Testis (tissue), 3 donors: ENCODE results near the gene MYB. TPM values are rescaled to one million over a fixed set of nuclear protein-coding genes. Genes with fewer than 3 reads are reported as not detected.

ENCODE experiments used
- DNase-seq: peaks from one replicate; pipeline ENCODE4 v3.0.0-alpha.2; 2019
- H3K27ac ChIP-seq, 2 donors: fragments of 200-600 bp; sonication (generic); one replicate each; pipeline ENCODE4 v1.5.1; 2019
- H3K27me3 ChIP-seq: fragments of 200-600 bp; sonication (generic); one replicate; pipeline ENCODE4 v1.5.1; 2019
- H3K36me3 ChIP-seq: fragments of 200-600 bp; sonication (generic); one replicate; pipeline ENCODE4 v1.5.1; 2017; ENCODE audit warnings: low read depth; ENCODE audit errors: missing control alignments
- H3K4me1 ChIP-seq: fragments of 200-600 bp; sonication (generic); one replicate; pipeline ENCODE4 v1.5.1; 2019
- H3K4me3 ChIP-seq, 2 donors: fragments of 200-600 bp; sonication (generic); one replicate each; pipeline ENCODE4 v1.5.1; 2017 to 2019
- H3K9me3 ChIP-seq: fragments of 200-600 bp; sonication (generic); one replicate; pipeline ENCODE4 v1.5.1; 2017
- CTCF ChIP-seq, 3 experiments: fragments of 450-650 bp in 2 of 3; fragments of 200-600 bp in 1 of 3; sonication (generic) in 1 of 3; IDR thresholded peaks; one replicate each; pipeline ENCODE4 v1.5.1; 2016 to 2019; ENCODE audit warnings: antibody characterized with exemption in 3 of 3, mild to moderate bottlenecking in 2 of 3, moderate library complexity in 1 of 3
- POLR2A ChIP-seq: fragments of 450-650 bp; IDR thresholded peaks from one replicate; pipeline ENCODE4 v1.6.1; 2017; ENCODE audit warnings: antibody characterized with exemption, mild to moderate bottlenecking, moderate library complexity
- WGBS, 2 donors: methylation state at CpG; one replicate each; pipeline ENCODE4 v1.1.5; 2018; 5-methylcytosine and 5-hydroxymethylcytosine counted together
- intact Hi-C: fragments of 100-400 bp; cut with DNase I; formaldehyde crosslinking; loops from one replicate; pipeline ENCODE4 v1.15.1; 2023; ENCODE audit warnings: low total_unique reads
- polyA plus RNA-seq: library from polyadenylated mRNA; stranded (reverse); fragments of 350-450 nt; fragmentation: Illumina TruSeq; extraction: RNeasy Lipid Tissue Mini Kit (QIAGEN cat#74804); gene quantifications from one replicate; pipeline ENCODE4 v1.2.3, GENCODE V29; 2014; ENCODE audit warnings: low read depth, low replicate concordance; ENCODE audit not compliant: insufficient read depth
- total RNA-seq, 2 donors: library from RNA; depleted of rRNA; stranded (reverse); fragments of >200 nt; gene quantifications; one replicate each; pipeline ENCODE4 v1.2.3, GENCODE V29; 2016

Gene MYB
- total and polyA plus RNA-seq, 3 donors from 2014 or later, result 1.5 to 3.7 (median 1.8) TPM

DNA sequence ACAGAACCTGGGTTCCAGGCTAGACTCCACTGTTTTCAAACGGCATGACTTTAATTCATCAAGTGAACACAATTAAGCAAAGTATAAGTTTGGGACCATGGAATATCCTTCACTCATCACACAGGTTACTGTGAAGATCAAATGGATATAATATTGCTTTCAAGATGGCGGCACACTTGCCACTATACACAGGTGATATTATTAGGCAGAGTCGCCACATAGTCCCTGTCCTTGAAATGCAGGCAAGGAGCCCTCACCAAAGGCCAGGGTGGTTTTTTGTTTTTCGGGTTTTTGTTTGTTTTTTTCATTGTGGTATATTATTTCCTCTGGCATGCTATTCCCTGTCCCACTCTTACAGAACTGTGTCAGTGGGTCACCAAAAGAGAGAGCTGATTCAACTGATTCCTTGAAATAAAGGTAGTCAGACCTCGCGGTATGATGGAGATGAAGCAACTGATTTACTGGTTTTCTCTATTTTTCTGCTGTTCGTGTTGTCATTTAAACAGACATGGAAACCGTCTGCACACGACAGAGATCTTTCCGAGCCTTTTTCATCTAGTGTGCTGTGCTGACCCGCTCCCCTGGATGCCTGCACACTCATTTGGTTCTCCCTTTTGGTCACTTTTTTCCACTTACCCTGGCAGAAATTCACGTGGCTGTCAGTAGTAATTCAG, 29.7 kb downstream of the MYB start:
- no peak for DNase-seq
- no peak overlapping the region for H3K27ac ChIP-seq
- no peaks in the 10 kb centered on the region for H3K27me3 ChIP-seq
- intact Hi-C loops, result no loop called here
- WGBS, 2 donors, result 87 to 92% methylated on average over 12 of the region's 12 CpGs
- H3K4me1 ChIP-seq, result no peaks in the 10 kb centered on the region
- no peak for TF ChIP-seq POLR2A
- no peak for TF ChIP-seq CTCF (IDR thresholded peaks at IDR 0.05)
- no peak overlapping the region for H3K4me3 ChIP-seq
- no peaks in the 10 kb centered on the region for H3K36me3 ChIP-seq
- H3K9me3 ChIP-seq, result no peaks in the 10 kb centered on the region

DNA sequence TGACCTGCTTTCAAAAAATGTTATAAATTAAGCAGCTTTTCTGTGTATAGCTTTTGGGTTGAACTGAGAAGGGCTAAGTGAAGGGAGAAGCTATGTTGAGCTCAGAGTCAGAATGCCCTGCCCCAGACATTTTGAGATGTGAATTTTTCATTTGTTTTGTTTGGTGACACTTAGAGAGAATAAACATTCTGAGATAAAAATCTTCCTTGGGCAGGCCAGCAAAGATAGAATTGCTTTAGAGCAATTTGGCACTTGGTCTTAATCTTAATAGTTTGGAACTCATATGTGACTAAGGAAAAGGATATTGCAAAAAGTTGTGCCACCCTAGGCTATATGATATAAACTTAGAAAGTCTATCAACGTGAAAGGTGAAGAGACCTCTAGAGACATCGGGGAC, 30.2 kb downstream of the MYB start:
- Histone ChIP-seq H3K4me1 (no peaks in the 10 kb centered on the region), H3K4me3 (no peak overlapping the region), H3K36me3 (no peaks in the 10 kb centered on the region), H3K27ac (no peak overlapping the region), H3K9me3 (no peaks in the 10 kb centered on the region), H3K27me3 (no peaks in the 10 kb centered on the region)
- no peak for TF ChIP-seq CTCF (IDR thresholded peaks at IDR 0.05)
- WGBS, 2 donors, result 90 to 95% methylated on average over 2 of the region's 2 CpGs
- intact Hi-C loops, result no loop called here
- DNase-seq, result no peak

DNA sequence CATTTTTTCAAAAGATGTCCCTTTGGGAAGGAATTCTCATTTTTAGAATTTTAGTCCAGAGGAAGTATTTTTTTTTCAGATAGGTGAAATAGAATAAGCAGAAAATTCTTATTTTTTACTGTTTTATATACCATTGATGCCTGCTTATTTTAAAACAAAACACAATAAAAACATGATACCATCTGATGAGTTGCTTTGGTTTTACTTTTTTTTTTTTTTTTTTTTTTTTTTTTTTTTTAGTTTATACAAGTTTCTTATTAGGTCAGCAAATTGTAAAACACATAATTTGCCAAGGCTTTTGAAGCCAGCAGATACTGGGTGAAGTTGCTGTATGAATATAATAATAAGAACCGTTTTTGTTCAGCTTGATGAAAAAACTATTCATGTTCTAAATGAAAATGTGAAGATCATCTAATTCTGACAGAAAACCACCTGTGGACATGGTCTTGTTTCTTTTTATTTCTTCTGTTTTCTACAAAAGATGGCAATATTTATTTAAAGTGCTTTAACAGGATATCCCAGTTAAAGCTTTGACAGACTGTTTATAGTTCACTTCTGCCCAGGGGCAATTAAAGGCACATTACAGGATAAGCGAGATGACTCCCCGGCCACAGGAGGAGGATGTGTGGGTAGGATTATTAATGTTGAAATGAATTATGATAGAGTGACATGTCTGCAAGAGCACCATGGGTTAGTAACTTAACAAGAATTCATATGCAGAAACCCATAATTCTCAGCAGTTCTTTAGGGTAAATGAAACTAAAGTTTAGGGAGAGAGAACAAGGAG, 31.1 kb downstream of the MYB start:
- WGBS, 2 donors, result 49 to 59% methylated on average over 3 of the region's 3 CpGs
- TF ChIP-seq CTCF (IDR thresholded peaks at IDR 0.05) (no peak), POLR2A (no peak)
- Histone ChIP-seq H3K4me1 (no peaks in the 10 kb centered on the region), H3K27ac (no peak overlapping the region), H3K27me3 (no peaks in the 10 kb centered on the region), H3K4me3 (no peak overlapping the region), H3K36me3 (no peaks in the 10 kb centered on the region), H3K9me3 (no peaks in the 10 kb centered on the region)
- intact Hi-C loops, result no loop called here
- no peak for DNase-seq

- no peak overlapping the region for H3K27ac ChIP-seq
- DNase-seq, result no peak
- no peaks in the 10 kb centered on the region for H3K4me1 ChIP-seq
- H3K9me3 ChIP-seq, result no peaks in the 10 kb centered on the region
- H3K36me3 ChIP-seq, result no peaks in the 10 kb centered on the region
- WGBS, 2 donors, result 68 to 84% methylated on average over 5 of the region's 5 CpGs
- H3K4me3 ChIP-seq, result no peak overlapping the region
- no peaks in the 10 kb centered on the region for H3K27me3 ChIP-seq
- no peak for TF ChIP-seq CTCF (IDR thresholded peaks at IDR 0.05)
- TF ChIP-seq POLR2A, result no peak
- intact Hi-C loops, result no loop called here
These were observed 31.8 kb downstream of the MYB start for GRCh38 chr6:135212935-135213334.

DNA sequence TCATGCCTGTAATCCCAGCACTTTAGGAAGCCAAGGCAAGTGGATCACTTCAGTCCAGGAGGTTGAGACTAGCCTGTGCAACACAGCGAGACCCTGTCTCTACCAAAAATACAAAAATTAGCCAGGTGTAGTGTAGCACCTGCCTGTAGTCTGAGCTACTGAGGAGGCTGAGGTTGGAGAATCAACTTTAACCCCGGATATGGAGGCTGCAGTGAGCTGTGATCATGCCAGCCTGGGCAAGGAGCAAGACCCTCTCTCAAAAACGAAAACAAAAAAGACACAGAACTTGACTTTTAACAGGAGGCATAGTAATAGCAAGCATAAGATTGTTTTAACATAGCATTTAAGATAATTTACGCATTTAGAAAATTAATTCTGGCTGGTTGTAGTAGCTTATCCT, 32.5 kb downstream of the MYB start:
- TF ChIP-seq CTCF (IDR thresholded peaks at IDR 0.05), result no peak
- H3K27me3 ChIP-seq, result no peaks in the 10 kb centered on the region
- no peaks in the 10 kb centered on the region for H3K36me3 ChIP-seq
- intact Hi-C loops, result no loop called here
- no peak overlapping the region for H3K4me3 ChIP-seq
- no peak for DNase-seq
- WGBS, 2 donors, result 93 to 97% methylated on average over 4 of the region's 4 CpGs
- no peaks in the 10 kb centered on the region for H3K9me3 ChIP-seq
- H3K4me1 ChIP-seq, result no peaks in the 10 kb centered on the region
- H3K27ac ChIP-seq, result no peak overlapping the region
